Stomach (tissue), 19 donors: Measurements from ENCODE around the gene ETDA. TPM values are rescaled to one million over a fixed set of nuclear protein-coding genes. Genes with fewer than 3 reads are reported as not detected.
"Not testable (repeated sequence)": the region's sequence is repeated elsewhere in the genome, so short reads cannot be mapped to it uniquely, and the experiment has no call there.

Experiments
- DNase-seq, 2 donors: peaks; one replicate each; pipeline versions ENCODE4 v3.0.0 to v3.0.0-alpha.2; 2013 to 2019
- H3K27ac ChIP-seq, 5 donors: fragments of 200-600 bp in 4 of 5; sonication (generic) in 4 of 5; one replicate each; pipeline ENCODE4 v1.5.1; 2013 to 2019; ENCODE audit warnings: mild to moderate bottlenecking in 1 of 5, moderate library complexity in 1 of 5
- H3K27me3 ChIP-seq, 3 donors: fragments of 200-600 bp; sonication (generic); one replicate each; pipeline ENCODE4 v1.5.1; 2017 to 2019; ENCODE audit warnings: mixed run types in 1 of 3
- H3K36me3 ChIP-seq, 4 donors: fragments of 200-600 bp; sonication (generic); 1 replicate in 3 of 4; 2 replicates in 1 of 4; pipeline ENCODE4 v1.5.1; 2016 to 2019
- H3K4me1 ChIP-seq, 4 donors: fragments of 200-600 bp; sonication (generic); one replicate each; pipeline ENCODE4 v1.5.1; 2016 to 2019
- H3K4me3 ChIP-seq, 4 donors: fragments of 200-600 bp; sonication (generic) in 3 of 4; one replicate each; pipeline ENCODE4 v1.5.1; 2016 to 2019; ENCODE audit warnings: mild to moderate bottlenecking in 1 of 4
- H3K9me3 ChIP-seq, 4 donors: fragments of 200-600 bp; sonication (generic); one replicate each; pipeline ENCODE4 v1.5.1; 2016 to 2019
- CTCF ChIP-seq, 7 experiments: fragments of 450-650 bp in 4 of 7; fragments of 200-600 bp in 3 of 7; sonication (generic) in 3 of 7; IDR thresholded peaks; one replicate each; pipeline ENCODE4 v1.5.1; 2016 to 2019; ENCODE audit warnings: antibody characterized with exemption in 7 of 7, control low read depth in 2 of 7, mild to moderate bottlenecking in 1 of 7
- EP300 ChIP-seq: sonication (generic); formaldehyde crosslinking; IDR thresholded peaks from one replicate; pipeline ENCODE4 v1.6.1; 2017; ENCODE audit warnings: antibody characterized with exemption
- POLR2A ChIP-seq, 4 donors: fragments of 450-650 bp; IDR thresholded peaks; one replicate each; pipeline ENCODE4 v1.6.1; 2016; ENCODE audit warnings: antibody characterized with exemption in 4 of 4, control low read depth in 2 of 4, mild to moderate bottlenecking in 1 of 4, moderate library complexity in 1 of 4
- POLR2AphosphoS5 ChIP-seq, 3 donors: sonication (generic); formaldehyde crosslinking; IDR thresholded peaks; one replicate each; pipeline ENCODE4 v1.6.1; 2016; ENCODE audit warnings: antibody characterized with exemption in 3 of 3
- WGBS, 5 donors: extraction: QIAGEN DNeasy Blood & Tissue Kit in 3 of 5; methylation state at CpG; one replicate each; pipeline versions ENCODE4 v1.1.5 to v1.1.7; 2013 to 2018; 5-methylcytosine and 5-hydroxymethylcytosine counted together
- intact Hi-C: fragments of 100-400 bp; cut with DNase I; formaldehyde crosslinking; loops from one replicate; pipeline ENCODE4 v1.15.1; 2023; ENCODE audit warnings: low total_unique reads
- long read RNA-seq, 10 donors: transcript quantifications; one replicate each; lab custom pipeline, GENCODE V29; 2026
- polyA plus RNA-seq, 3 donors: library from polyadenylated mRNA; stranded (reverse); fragments of 200-250 nt; gene quantifications; one replicate each; pipeline ENCODE4 v1.2.3, GENCODE V29; 2013
- total RNA-seq, 5 donors: library from RNA; depleted of rRNA; stranded (reverse); fragments of >200 nt; gene quantifications; one replicate each; pipeline versions ENCODE4 v1.1.0 to v1.2.3, GENCODE V29; 2014 to 2016
- donor health status: healthy with polysubstance abuse.
- donor health status: Bipolar disorder and iron deficiency.
- donor health status: healthy.

The ETDA gene
- total RNA-seq, result not detected
- polyA plus RNA-seq, result not detected
- long read RNA-seq, donor 1, result 0 reads
- long read RNA-seq, donor 2, result 0 reads
- long read RNA-seq, donor 3, result 0 reads
- long read RNA-seq, donor 4, result 0 reads
- long read RNA-seq, donor 5, result 0 reads
- long read RNA-seq, donor 6, result 0 reads
- long read RNA-seq, donor 7, result 0 reads
- long read RNA-seq, donor 8, result 0 reads
- long read RNA-seq, donor 9, result 0 reads
- long read RNA-seq, donor 10, result 0 reads

- H3K9me3 ChIP-seq, DNase-seq, H3K27me3 ChIP-seq, H3K36me3 ChIP-seq, intact Hi-C loops, H3K4me1 ChIP-seq, H3K4me3 ChIP-seq, H3K27ac ChIP-seq: not testable (repeated sequence)
- no CpG with 5 or more reads among the region's 1 CpG for WGBS, 5 donors
These were observed at the start of gene ETDA for GRCh38 chrX:135252011-135252518. ETDA (plus strand) TSS chrX:135252061; CDS start chrX:135253277, 1,216 bp downstream.

- TF ChIP-seq CTCF (IDR thresholded peaks at IDR 0.05), result peak in 3 of 7 experiments; percentile 23 to 35 (median 30)
- H3K4me1 ChIP-seq, H3K36me3 ChIP-seq, H3K4me3 ChIP-seq, H3K27ac ChIP-seq, H3K27me3 ChIP-seq, intact Hi-C loops, H3K9me3 ChIP-seq: not testable (repeated sequence)
- DNase-seq, result peak in 1 of 2 donors; percentile 41
- WGBS, 5 donors, result 16 to 53% (median 40%) methylated on average over 4 to 11 of the region's 11 CpGs
These were observed 45.4 kb upstream of the ETDA start for GRCh38 chrX:135206427-135206826.

- Histone ChIP-seq H3K9me3 (no peaks in the 10 kb centered on the region), H3K36me3 (no peaks in the 10 kb centered on the region), H3K27ac (no peak overlapping the region), H3K4me1 (no peaks in the 10 kb centered on the region), H3K4me3 (no peak overlapping the region), H3K27me3 (no peaks in the 10 kb centered on the region)
- TF ChIP-seq CTCF (IDR thresholded peaks at IDR 0.05) (no peak), EP300 (no peak), POLR2AphosphoS5 (IDR thresholded peaks at IDR 0.05) (no peak), POLR2A (IDR thresholded peaks at IDR 0.05) (no peak)
- intact Hi-C loops, result no loop called here
- WGBS, 5 donors, result 76 to 89% (median 80%) methylated on average over 8 of the region's 8 CpGs
- no peak for DNase-seq
These were observed 38.5 kb upstream of the ETDA start for GRCh38 chrX:135213200-135213844.

GRCh38 chrX:135245989-135246388 lies 5.9 kb upstream of the ETDA start:
- H3K27me3 ChIP-seq, intact Hi-C loops, H3K4me1 ChIP-seq, DNase-seq, H3K27ac ChIP-seq, H3K4me3 ChIP-seq, H3K36me3 ChIP-seq, H3K9me3 ChIP-seq: not testable (repeated sequence)
- WGBS, 5 donors, result no CpG with 5 or more reads among the region's 6 CpGs

GRCh38 chrX:135256087-135256684 lies 4.3 kb downstream of the ETDA start:
- H3K36me3 ChIP-seq, intact Hi-C loops, H3K27me3 ChIP-seq, H3K9me3 ChIP-seq, H3K4me3 ChIP-seq, H3K4me1 ChIP-seq, DNase-seq, H3K27ac ChIP-seq: not testable (repeated sequence)
- 68 to 100% (median 79%) methylated on average over 1 to 6 of the region's 8 CpGs for WGBS, 5 donors

GRCh38 chrX:135256923-135257322 lies 5.1 kb downstream of the ETDA start:
- Histone ChIP-seq H3K27me3 (no peaks in the 10 kb centered on the region), H3K36me3 (no peaks in the 10 kb centered on the region), H3K9me3 (peaks cover 0 to 6% (median 0%) of the 10 kb centered on the region in 4 donors), H3K4me1 (no peaks in the 10 kb centered on the region), H3K27ac (no peak overlapping the region), H3K4me3 (no peak overlapping the region)
- DNase-seq, result no peak
- WGBS, 5 donors, result 85 to 96% (median 87%) methylated on average over 3 to 6 of the region's 6 CpGs
- TF ChIP-seq POLR2AphosphoS5 (IDR thresholded peaks at IDR 0.05) (no peak), EP300 (no peak), POLR2A (IDR thresholded peaks at IDR 0.05) (no peak)
- intact Hi-C loops, result no loop called here
